Muscle of leg (tissue), 11 donors: Measurements from ENCODE around the gene TXNDC5. TPM values are rescaled to one million over a fixed set of nuclear protein-coding genes. Genes with fewer than 3 reads are reported as not detected.

Experiments used
- DNase-seq: peaks from one replicate; pipeline ENCODE4 v3.0.0; 2013
- H3K27ac ChIP-seq: one replicate; pipeline ENCODE4 v1.5.1; 2013; ENCODE audit warnings: mild to moderate bottlenecking, low read length, control low read depth
- H3K27me3 ChIP-seq: one replicate; pipeline ENCODE4 v1.6.1; 2013; ENCODE audit warnings: low read length; ENCODE audit not compliant: control insufficient read depth, insufficient read depth
- H3K36me3 ChIP-seq: one replicate; pipeline ENCODE4 v1.6.1; 2013; ENCODE audit warnings: low read length; ENCODE audit not compliant: control insufficient read depth, insufficient read depth
- H3K4me1 ChIP-seq: one replicate; pipeline ENCODE4 v1.6.1; 2013; ENCODE audit warnings: low read length; ENCODE audit not compliant: control insufficient read depth, insufficient read depth
- H3K4me3 ChIP-seq: one replicate; pipeline ENCODE4 v1.5.1; 2013; ENCODE audit warnings: low read length, control low read depth
- H3K9me3 ChIP-seq: replicated peaks from 2 replicates; pipeline ENCODE4 v1.6.1; 2013; ENCODE audit warnings: low read depth, low read length; ENCODE audit not compliant: control insufficient read depth
- WGBS: methylation state at CpG from one replicate; pipeline ENCODE4 v1.1.5; 2013; ENCODE audit warnings: missing lambda C conversion rate; ENCODE audit not compliant: insufficient coverage; 5-methylcytosine and 5-hydroxymethylcytosine counted together
- polyA plus RNA-seq, 8 donors: library from polyadenylated mRNA; unstranded; fragments of 120-200 nt; gene quantifications; one replicate each; pipeline versions ENCODE4 v1.2.1 to v1.2.3, GENCODE V29; 2013; ENCODE audit warnings: inconsistent platforms in 1 of 8, low replicate concordance in 1 of 8; ENCODE audit not compliant: insufficient read length in 8 of 8, insufficient read depth in 1 of 8
- total RNA-seq: library from RNA; stranded (reverse); fragments of 120-200 nt; gene quantifications from one replicate; pipeline ENCODE4 v1.2.4, GENCODE V29; 2013

The TXNDC5 gene
- total and polyA plus RNA-seq, 9 donors, result 90.0 to 178 (median 121) TPM

GRCh38 chr6:7909323-7910276 lies 988 bp downstream of the TXNDC5 start:
- peak overlapping the region; percentile 68 for H3K4me3 ChIP-seq
- whole genome bisulfite sequencing, result 2% methylated on average over 51 of the region's 66 CpGs
- H3K27me3 ChIP-seq, result peaks cover 8% of the 10 kb centered on the region
- peak overlapping the region; percentile 85 for H3K27ac ChIP-seq
- peaks cover 7% of the 10 kb centered on the region for H3K36me3 ChIP-seq
- DNase-seq, result peak; percentile 70
- no peaks in the 10 kb centered on the region for H3K9me3 ChIP-seq
- H3K4me1 ChIP-seq, result peaks cover 21% of the 10 kb centered on the region

DNA sequence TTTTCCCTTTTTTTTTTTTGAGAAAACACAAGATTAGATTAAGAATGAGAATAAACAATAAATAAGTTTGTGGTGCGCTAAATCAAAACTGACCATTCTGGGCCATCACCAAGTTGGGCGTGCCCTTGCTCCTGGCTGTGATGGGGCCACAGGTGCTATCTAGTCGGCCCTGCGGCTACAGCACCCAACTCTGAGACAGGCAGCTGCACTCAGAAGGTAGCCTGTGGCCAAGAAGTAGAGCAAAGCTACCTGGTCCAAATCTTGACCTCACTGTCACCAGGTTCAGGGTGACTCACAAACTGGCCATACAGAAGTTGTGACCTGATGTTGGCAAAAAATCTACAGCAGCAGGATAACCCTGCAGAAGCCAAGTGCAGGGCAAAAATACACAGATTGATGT lies 3.4 kb downstream of the TXNDC5 start:
- Histone ChIP-seq H3K27ac (no peak overlapping the region), H3K36me3 (peaks cover 30% of the 10 kb centered on the region), H3K9me3 (no peaks in the 10 kb centered on the region), H3K4me3 (no peak overlapping the region), H3K4me1 (peaks cover 21% of the 10 kb centered on the region), H3K27me3 (peaks cover 2% of the 10 kb centered on the region)
- DNase-seq, result no peak
- 82% methylated on average over 4 of the region's 4 CpGs for WGBS

- H3K4me3 ChIP-seq, result no peak overlapping the region
- no peak overlapping the region for H3K27ac ChIP-seq
- H3K9me3 ChIP-seq, result no peaks in the 10 kb centered on the region
- H3K4me1 ChIP-seq, result peaks cover 21% of the 10 kb centered on the region
- DNase-seq, result no peak
- WGBS, result 100% methylated on average over 1 of the region's 4 CpGs
- peaks cover 34% of the 10 kb centered on the region for H3K36me3 ChIP-seq
- H3K27me3 ChIP-seq, result peaks cover 2% of the 10 kb centered on the region
Measured at GRCh38 chr6:7906741-7907140, 3.8 kb downstream of the TXNDC5 start.

GRCh38 chr6:7905416-7905815 lies 5.2 kb downstream of the TXNDC5 start:
- H3K9me3 ChIP-seq, result no peaks in the 10 kb centered on the region
- H3K4me1 ChIP-seq, result peaks cover 12% of the 10 kb centered on the region
- 100% methylated on average over 1 of the region's 2 CpGs for WGBS
- H3K4me3 ChIP-seq, result no peak overlapping the region
- H3K27ac ChIP-seq, result no peak overlapping the region
- peaks cover 47% of the 10 kb centered on the region for H3K36me3 ChIP-seq
- DNase-seq, result no peak
- no peaks in the 10 kb centered on the region for H3K27me3 ChIP-seq

DNA sequence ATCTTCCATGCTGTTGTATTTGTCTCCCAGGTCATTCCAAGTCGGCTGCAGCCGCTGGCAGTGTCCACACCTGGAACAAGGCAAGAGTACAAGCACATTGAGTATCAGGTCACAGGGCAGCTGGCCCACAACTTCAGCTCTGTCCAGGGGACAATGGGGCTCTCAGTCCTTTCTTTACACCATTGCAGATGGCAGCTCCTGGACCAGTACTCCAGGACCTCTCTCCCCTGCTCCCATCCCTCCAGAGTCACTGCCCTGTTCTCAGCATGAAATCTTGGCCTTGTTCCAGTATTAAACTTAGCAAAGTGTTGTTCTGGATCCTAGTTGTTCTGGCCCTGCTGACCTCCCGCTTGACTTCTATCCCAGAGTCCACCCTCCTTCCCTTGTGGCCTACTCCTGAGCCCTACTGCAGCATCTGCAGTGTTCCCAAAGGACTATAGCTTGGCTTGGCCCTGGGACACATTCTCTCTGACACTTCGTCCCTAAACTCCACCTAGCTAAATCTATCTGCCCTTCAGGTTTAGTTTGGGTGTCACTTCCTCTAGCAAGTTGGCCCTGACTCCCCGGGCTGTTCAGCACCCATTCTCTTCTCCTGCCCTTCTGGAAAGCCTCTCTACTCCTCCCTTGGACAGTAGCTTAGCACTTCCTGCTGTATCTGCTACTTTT lies 5.8 kb downstream of the TXNDC5 start:
- 75% methylated on average over 5 of the region's 5 CpGs for WGBS
- H3K4me3 ChIP-seq, result no peak overlapping the region
- H3K27ac ChIP-seq, result no peak overlapping the region
- DNase-seq, result no peak
- H3K4me1 ChIP-seq, result peaks cover 12% of the 10 kb centered on the region
- H3K9me3 ChIP-seq, result no peaks in the 10 kb centered on the region
- H3K36me3 ChIP-seq, result peaks cover 53% of the 10 kb centered on the region
- H3K27me3 ChIP-seq, result no peaks in the 10 kb centered on the region

DNA sequence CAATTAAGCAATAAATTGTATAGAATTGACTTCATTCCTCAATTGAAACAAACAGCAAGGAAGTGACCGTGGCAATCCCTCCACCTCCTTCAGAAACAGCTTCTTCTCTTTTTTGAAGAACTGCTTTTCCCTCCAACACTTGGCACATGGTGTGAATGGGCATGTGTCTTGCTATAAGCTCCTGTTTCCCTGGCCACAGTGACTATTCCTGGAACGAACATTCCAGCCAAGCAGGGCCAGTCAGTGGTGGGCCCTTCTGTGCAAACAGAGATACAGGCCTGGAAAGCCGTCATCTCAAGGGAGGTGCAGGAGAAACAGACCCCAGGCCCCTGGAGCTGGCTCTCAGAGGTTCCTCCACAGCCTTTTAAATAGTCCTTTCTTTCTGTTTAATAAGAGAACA lies 6.9 kb downstream of the TXNDC5 start:
- Histone ChIP-seq H3K9me3 (no peaks in the 10 kb centered on the region), H3K4me3 (no peak overlapping the region), H3K27ac (no peak overlapping the region), H3K27me3 (no peaks in the 10 kb centered on the region), H3K4me1 (peaks cover 5% of the 10 kb centered on the region), H3K36me3 (peaks cover 63% of the 10 kb centered on the region)
- no CpG with 5 or more reads among the region's 3 CpGs for WGBS
- DNase-seq, result no peak

DNA sequence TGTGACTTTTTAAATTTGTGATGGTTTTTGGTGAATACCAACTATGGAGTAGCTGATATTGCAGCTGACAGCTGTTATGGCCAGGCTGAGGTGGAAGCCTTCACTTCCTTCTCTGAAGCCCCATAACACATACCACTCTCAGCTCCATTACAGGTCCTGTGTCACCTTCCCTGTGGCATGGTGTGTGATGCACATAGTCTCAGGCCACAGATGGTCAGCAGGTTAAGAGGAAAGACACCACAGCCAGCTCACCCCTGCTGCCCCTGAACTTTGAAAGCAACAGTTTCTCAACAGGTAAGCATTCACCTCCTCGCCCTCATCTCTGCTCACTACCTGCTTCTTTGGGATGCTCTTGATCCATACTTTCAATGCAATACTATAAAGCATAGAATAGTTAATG lies 7.7 kb downstream of the TXNDC5 start:
- H3K4me1 ChIP-seq, result peaks cover 3% of the 10 kb centered on the region

GRCh38 chr6:7902221-7902620 lies 8.4 kb downstream of the TXNDC5 start:
- H3K36me3 ChIP-seq, result peaks cover 69% of the 10 kb centered on the region
- 90% methylated on average over 7 of the region's 8 CpGs for WGBS
- no peaks in the 10 kb centered on the region for H3K27me3 ChIP-seq
- H3K4me3 ChIP-seq, result no peak overlapping the region
- H3K9me3 ChIP-seq, result no peaks in the 10 kb centered on the region
- peaks cover 2% of the 10 kb centered on the region for H3K4me1 ChIP-seq
- DNase-seq, result no peak
- H3K27ac ChIP-seq, result no peak overlapping the region

More for the DNA sequence above, 7.7 kb downstream of the TXNDC5 start:
- Histone ChIP-seq H3K9me3 (no peaks in the 10 kb centered on the region), H3K27me3 (no peaks in the 10 kb centered on the region), H3K36me3 (peaks cover 68% of the 10 kb centered on the region), H3K4me3 (no peak overlapping the region), H3K27ac (no peak overlapping the region)
- DNase-seq, result no peak
- no CpG with 5 or more reads among the region's 1 CpG for WGBS

DNA sequence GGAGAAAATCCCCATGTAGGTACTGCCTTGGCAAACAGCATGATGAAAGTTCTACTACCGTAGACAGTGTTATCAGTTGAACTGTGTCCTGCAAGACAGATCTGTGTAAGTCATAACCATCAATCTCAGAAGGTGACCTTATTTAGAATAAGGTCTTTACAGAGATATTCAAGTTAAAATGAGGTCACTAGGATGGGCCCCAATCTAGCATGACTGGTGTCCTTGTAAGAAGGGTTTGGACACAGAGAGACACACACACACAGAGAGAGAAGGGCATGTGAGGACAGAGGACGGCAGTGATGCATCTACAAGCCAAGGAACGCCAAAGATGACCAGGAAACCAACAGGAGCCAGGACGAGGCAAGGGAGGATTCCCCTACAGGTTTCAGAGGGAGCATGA lies 8.8 kb downstream of the TXNDC5 start:
- 75% methylated on average over 4 of the region's 4 CpGs for WGBS
- Histone ChIP-seq H3K27me3 (no peaks in the 10 kb centered on the region), H3K4me1 (no peaks in the 10 kb centered on the region), H3K36me3 (peaks cover 67% of the 10 kb centered on the region), H3K27ac (no peak overlapping the region), H3K4me3 (no peak overlapping the region), H3K9me3 (no peaks in the 10 kb centered on the region)
- DNase-seq, result no peak

DNA sequence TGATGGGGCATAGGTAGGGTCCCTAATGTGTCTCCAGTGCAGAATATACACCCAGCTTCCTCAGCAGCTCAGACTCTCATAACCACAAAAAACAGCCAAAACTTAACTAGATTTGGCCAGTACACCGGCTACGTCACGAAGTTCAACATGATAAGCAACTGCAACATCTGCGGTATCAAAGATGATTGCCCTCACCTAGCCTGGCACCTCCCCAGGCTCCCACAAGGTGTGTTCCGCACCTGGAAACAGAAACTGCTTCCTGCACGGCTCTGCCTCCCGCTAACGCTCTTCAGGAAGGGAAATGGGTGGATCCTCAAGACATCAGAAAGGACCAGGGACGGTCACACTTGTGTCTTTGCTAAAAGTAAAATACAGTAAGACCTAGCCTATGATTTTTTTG lies 9.5 kb downstream of the TXNDC5 start:
- peaks cover 73% of the 10 kb centered on the region for H3K36me3 ChIP-seq

More for the DNA sequence above, 9.5 kb downstream of the TXNDC5 start:
- no peaks in the 10 kb centered on the region for H3K9me3 ChIP-seq
- 95% methylated on average over 4 of the region's 9 CpGs for WGBS
- no peaks in the 10 kb centered on the region for H3K4me1 ChIP-seq
- no peaks in the 10 kb centered on the region for H3K27me3 ChIP-seq
- H3K27ac ChIP-seq, result no peak overlapping the region
- no peak overlapping the region for H3K4me3 ChIP-seq
- DNase-seq, result no peak
